ENCODE results near the gene KIFC3. TPM values are rescaled to one million over a fixed set of nuclear protein-coding genes. Genes with fewer than 3 reads are reported as not detected.

KIFC3 gene
- total RNA-seq, 1 experiment from 2014 or later = 64.6 TPM

DNA sequence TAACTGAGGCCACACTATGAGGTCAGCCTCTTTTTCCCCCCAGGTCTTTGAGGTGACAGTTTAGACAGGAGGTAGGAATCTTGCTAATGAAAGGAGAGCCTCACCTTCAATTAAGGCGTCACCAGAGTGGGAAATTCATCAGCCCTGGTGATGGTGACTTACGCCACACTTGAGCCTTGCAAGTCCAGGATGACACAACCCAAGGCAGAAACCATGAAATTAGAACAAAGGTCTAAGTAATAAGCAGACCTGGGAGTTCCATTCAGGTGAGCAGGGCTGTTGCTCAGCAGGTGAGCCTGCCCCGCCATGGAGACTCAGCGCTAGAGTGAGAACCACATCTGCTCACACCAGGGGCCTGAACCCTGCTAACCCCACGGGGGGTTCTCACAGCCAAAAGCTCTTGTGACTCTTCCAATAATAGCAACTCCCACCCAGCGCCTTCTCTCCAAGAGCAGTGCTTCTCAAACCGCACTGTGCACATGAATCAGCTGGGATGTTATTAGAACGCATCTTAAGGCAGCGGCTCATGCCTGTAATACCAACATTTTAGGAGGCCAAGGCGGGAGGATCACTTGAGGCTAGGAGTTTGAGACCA is 28.7 kb upstream of the KIFC3 start:
- Mint-ChIP-seq H3K27me3 (ENCODE audit: unreplicated experiment) (no peaks in the 10 kb centered on the region), H3K4me1 (ENCODE audit: low read depth, unreplicated experiment) (peaks cover 12% of the 10 kb centered on the region), H3K27ac (ENCODE audit: unreplicated experiment) (no peak overlapping the region), H3K9me3 (ENCODE audit: low read depth, unreplicated experiment) (no peaks in the 10 kb centered on the region), H3K4me3 (ENCODE audit: low read depth, unreplicated experiment) (no peak overlapping the region), H3K36me3 (ENCODE audit: insufficient read depth, unreplicated experiment) (no peaks in the 10 kb centered on the region)
- CTCF ChIA-PET = no interaction called here
- BruUV-seq (replicated peaks) = no TSS peak
- TF ChIP-seq, protein P1, sequence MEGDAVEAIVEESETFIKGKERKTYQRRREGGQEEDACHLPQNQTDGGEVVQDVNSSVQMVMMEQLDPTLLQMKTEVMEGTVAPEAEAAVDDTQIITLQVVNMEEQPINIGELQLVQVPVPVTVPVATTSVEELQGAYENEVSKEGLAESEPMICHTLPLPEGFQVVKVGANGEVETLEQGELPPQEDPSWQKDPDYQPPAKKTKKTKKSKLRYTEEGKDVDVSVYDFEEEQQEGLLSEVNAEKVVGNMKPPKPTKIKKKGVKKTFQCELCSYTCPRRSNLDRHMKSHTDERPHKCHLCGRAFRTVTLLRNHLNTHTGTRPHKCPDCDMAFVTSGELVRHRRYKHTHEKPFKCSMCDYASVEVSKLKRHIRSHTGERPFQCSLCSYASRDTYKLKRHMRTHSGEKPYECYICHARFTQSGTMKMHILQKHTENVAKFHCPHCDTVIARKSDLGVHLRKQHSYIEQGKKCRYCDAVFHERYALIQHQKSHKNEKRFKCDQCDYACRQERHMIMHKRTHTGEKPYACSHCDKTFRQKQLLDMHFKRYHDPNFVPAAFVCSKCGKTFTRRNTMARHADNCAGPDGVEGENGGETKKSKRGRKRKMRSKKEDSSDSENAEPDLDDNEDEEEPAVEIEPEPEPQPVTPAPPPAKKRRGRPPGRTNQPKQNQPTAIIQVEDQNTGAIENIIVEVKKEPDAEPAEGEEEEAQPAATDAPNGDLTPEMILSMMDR (IDR thresholded peaks at IDR 0.05; ENCODE audit: unreplicated experiment) = no peak
- no peak for DNase-seq
- intact Hi-C loops (cut with micrococcal nuclease; ENCODE audit: unreplicated experiment) = no loop called here

DNA sequence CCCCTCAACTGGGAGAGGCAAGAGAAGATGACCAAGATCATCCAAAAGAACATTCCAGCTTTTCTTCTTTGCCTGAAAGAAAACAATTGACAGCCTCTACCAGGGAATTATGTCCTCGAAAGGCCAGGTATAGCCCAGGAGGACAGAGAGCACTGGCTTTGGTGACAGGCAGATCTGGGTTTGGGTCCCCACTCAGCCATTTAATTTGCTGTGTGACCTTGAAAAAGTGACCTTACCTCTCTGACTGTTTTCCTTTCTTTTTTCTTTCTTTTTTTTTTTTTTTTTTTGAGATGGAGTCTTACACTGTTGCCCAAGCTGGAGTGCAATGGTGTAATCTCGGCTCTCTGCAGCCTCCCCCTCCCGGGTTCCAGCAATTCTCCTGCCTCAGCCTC is 27.7 kb upstream of the KIFC3 start:
- no peak overlapping the region for H3K27ac Mint-ChIP-seq (ENCODE audit: unreplicated experiment)
- H3K9me3 Mint-ChIP-seq (ENCODE audit: low read depth, unreplicated experiment) = no peaks in the 10 kb centered on the region
- DNase-seq = no peak
- H3K4me3 Mint-ChIP-seq (ENCODE audit: low read depth, unreplicated experiment) = no peak overlapping the region
- CTCF ChIA-PET = no interaction called here
- H3K4me1 Mint-ChIP-seq (ENCODE audit: low read depth, unreplicated experiment) = peaks cover 20% of the 10 kb centered on the region
- no TSS peak for BruUV-seq (replicated peaks)
- H3K36me3 Mint-ChIP-seq (ENCODE audit: insufficient read depth, unreplicated experiment) = no peaks in the 10 kb centered on the region
- TF ChIP-seq, protein P1 (IDR thresholded peaks at IDR 0.05; ENCODE audit: unreplicated experiment) = no peak
- intact Hi-C loops (cut with micrococcal nuclease; ENCODE audit: unreplicated experiment) = no loop called here
- no peaks in the 10 kb centered on the region for H3K27me3 Mint-ChIP-seq (ENCODE audit: unreplicated experiment)

DNA sequence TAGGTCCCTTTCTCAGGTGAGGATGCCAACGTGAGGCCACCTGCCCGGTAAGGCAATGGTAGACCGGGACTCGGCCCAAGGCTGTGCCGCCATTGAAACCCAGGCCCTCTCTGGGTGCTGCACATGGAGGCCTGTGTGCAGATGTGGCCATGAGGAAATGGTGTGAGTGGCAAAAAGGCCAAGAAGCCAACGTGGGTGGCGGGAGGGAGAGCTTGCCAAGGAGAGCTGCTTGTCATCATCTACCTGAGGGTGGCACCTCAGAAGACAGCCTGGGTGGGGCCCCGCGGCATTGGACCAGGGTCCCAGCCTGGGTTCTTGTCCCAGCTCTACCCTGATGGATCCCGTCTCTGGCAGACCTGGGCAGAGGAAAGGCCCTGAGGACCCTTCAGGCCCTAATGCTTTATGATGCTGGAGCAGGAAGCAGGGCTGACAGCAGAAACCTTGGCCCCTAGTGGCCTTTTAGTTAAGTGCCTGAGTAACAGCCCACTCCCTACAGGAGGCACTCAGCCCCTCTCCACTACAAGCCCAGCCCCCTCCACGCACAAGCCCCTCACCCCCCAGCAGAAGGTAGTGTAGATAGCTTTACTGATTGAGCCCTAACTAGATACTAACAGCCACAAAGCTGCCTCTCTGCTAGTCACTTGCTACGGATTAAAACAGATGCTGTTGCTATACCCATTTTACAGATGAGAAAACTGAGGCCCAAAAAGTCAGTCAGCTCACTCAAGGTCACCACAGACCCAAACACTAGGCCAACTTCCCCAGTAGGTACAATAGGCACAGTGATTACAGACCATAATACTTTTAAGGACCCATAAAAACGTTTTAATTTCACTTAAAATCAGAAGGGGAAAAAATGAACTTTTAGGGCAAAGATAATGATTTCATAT is 26.2 kb upstream of the KIFC3 start:
- Mint-ChIP-seq H3K4me3 (ENCODE audit: low read depth, unreplicated experiment) (no peak overlapping the region), H3K4me1 (ENCODE audit: low read depth, unreplicated experiment) (peaks cover 35% of the 10 kb centered on the region), H3K27ac (ENCODE audit: unreplicated experiment) (no peak overlapping the region), H3K27me3 (ENCODE audit: unreplicated experiment) (no peaks in the 10 kb centered on the region), H3K36me3 (ENCODE audit: insufficient read depth, unreplicated experiment) (no peaks in the 10 kb centered on the region), H3K9me3 (ENCODE audit: low read depth, unreplicated experiment) (no peaks in the 10 kb centered on the region)
- CTCF ChIA-PET = no interaction called here
- TF ChIP-seq, protein P1 (IDR thresholded peaks at IDR 0.05; ENCODE audit: unreplicated experiment) = no peak
- no TSS peak for BruUV-seq (replicated peaks)
- intact Hi-C loops (cut with micrococcal nuclease; ENCODE audit: unreplicated experiment) = no loop called here
- DNase-seq = no peak

DNA sequence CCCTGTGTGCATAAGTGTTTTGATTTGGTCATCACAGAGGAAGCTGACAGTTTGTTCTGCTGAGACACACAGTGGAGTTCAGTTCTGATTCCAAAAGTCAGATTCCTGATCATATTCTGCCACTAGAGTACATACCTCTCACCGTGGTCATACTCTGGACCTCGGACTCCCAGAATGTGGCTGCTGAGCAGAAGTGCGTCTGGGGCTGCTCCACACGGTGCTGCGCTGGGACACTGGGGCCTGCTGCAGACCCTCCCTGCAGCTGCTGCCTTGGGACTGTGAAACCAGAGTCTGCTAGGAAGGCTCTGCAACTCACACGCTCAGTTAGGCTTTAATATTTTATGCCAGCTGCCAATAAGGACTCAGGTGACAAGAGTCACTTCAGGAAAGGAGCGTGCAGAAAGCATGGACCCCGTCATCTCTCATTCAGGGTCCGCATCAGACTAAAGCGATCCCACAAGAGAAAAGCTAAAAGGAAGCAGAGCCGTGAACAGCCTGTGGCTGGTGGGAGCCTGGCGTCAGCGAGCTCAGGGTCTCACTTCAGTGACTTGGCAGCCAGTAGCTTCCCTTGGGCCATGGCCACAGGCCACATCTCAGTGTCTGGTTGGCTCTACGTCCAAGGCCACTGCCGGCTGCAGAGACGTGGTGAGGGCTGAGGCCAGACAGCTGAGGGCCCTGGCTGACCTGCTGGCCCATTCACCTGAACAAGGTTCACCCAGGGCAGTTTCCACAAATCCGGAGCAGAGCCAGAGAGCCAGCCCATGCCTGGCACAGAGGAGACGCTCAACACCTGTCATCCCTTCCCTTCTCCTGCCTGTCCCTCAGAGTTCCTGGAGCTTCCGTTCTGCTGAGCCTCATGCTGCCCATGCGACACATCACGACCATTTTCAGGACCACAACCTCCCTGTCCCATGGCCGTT is 24.7 kb upstream of the KIFC3 start:
- intact Hi-C loops (cut with micrococcal nuclease; ENCODE audit: unreplicated experiment) = no loop called here
- H3K4me1 Mint-ChIP-seq (ENCODE audit: low read depth, unreplicated experiment) = peaks cover 46% of the 10 kb centered on the region

More for the DNA sequence above, 24.7 kb upstream of the KIFC3 start:
- no TSS peak for BruUV-seq (replicated peaks)
- H3K27ac Mint-ChIP-seq (ENCODE audit: unreplicated experiment) = no peak overlapping the region
- no peaks in the 10 kb centered on the region for H3K27me3 Mint-ChIP-seq (ENCODE audit: unreplicated experiment)
- CTCF ChIA-PET = no interaction called here
- TF ChIP-seq, protein P1 (IDR thresholded peaks at IDR 0.05; ENCODE audit: unreplicated experiment) = no peak
- no peak overlapping the region for H3K4me3 Mint-ChIP-seq (ENCODE audit: low read depth, unreplicated experiment)
- no peak for DNase-seq
- H3K9me3 Mint-ChIP-seq (ENCODE audit: low read depth, unreplicated experiment) = no peaks in the 10 kb centered on the region
- no peaks in the 10 kb centered on the region for H3K36me3 Mint-ChIP-seq (ENCODE audit: insufficient read depth, unreplicated experiment)

Data from Calu3 (cell line).